Measurements from ENCODE around the gene OPRM1.

OPRM1 gene

DNA sequence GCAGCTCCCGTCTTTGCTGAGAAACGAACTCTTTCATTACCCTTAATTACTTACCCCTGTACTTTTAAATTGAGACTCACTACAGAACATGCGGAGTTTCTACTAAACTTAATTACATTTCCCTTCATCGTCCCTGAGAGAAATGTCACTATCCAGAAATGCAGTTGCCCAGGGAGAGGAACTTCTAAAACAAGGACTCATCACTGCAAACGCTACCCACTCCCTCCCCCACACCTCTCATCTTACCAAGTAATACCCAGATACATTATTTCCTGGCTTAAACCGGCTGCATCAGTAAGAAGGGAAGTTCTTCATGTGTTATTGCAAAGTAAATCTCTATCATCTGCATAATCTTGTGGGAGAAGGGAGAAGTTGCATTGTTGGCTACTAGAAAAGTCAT, 179.3 kb downstream of the OPRM1 start:
- TF ChIP-seq FOXP2 (optimal IDR thresholded peaks at IDR 0.05; ENCODE audit: borderline replicate concordance, extremely low read depth, extremely low read length, insufficient read depth): no peak
- TF ChIP-seq SIN3A (IDR thresholded peaks at IDR 0.05; ENCODE audit: borderline replicate concordance, insufficient read depth, low read length): no peak
- TF ChIP-seq, protein P1, sequence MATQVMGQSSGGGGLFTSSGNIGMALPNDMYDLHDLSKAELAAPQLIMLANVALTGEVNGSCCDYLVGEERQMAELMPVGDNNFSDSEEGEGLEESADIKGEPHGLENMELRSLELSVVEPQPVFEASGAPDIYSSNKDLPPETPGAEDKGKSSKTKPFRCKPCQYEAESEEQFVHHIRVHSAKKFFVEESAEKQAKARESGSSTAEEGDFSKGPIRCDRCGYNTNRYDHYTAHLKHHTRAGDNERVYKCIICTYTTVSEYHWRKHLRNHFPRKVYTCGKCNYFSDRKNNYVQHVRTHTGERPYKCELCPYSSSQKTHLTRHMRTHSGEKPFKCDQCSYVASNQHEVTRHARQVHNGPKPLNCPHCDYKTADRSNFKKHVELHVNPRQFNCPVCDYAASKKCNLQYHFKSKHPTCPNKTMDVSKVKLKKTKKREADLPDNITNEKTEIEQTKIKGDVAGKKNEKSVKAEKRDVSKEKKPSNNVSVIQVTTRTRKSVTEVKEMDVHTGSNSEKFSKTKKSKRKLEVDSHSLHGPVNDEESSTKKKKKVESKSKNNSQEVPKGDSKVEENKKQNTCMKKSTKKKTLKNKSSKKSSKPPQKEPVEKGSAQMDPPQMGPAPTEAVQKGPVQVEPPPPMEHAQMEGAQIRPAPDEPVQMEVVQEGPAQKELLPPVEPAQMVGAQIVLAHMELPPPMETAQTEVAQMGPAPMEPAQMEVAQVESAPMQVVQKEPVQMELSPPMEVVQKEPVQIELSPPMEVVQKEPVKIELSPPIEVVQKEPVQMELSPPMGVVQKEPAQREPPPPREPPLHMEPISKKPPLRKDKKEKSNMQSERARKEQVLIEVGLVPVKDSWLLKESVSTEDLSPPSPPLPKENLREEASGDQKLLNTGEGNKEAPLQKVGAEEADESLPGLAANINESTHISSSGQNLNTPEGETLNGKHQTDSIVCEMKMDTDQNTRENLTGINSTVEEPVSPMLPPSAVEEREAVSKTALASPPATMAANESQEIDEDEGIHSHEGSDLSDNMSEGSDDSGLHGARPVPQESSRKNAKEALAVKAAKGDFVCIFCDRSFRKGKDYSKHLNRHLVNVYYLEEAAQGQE (IDR thresholded peaks at IDR 0.05; ENCODE audit: insufficient read depth in 1 of 2, low read depth in 2 of 2, low read length in 2 of 2): no peak
- TF ChIP-seq POLR2AphosphoS5 (IDR thresholded peaks at IDR 0.05; ENCODE audit: low read depth, low read length): no peak
- no peak for TF ChIP-seq TAF1 (IDR thresholded peaks at IDR 0.05; ENCODE audit: borderline replicate concordance, insufficient read depth, low read length)

DNA sequence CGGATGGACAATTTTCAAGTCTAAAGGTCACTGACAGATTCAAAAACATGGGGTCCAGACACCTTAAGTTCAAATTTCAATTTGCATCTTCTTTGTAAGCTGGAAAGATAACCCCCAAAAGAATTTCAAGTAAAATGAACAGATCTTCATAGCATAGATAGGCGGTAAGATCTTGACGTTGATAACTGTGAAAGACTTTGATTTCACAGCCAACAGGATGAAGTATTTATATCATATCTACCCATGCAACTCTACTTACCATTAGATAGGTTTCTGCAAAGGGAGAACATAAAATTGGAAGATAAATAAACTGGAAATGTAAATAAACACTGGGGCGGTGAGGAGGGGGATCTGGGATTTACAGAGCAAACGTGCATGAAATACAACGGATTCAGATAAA, 179.7 kb downstream of the OPRM1 start:
- TF ChIP-seq TAF1 (IDR thresholded peaks at IDR 0.05; ENCODE audit: borderline replicate concordance, insufficient read depth, low read length): no peak
- no peak for TF ChIP-seq SIN3A (IDR thresholded peaks at IDR 0.05; ENCODE audit: borderline replicate concordance, insufficient read depth, low read length)
- no peak for TF ChIP-seq FOXP2 (optimal IDR thresholded peaks at IDR 0.05; ENCODE audit: borderline replicate concordance, extremely low read depth, extremely low read length, insufficient read depth)
- TF ChIP-seq, protein P1 (IDR thresholded peaks at IDR 0.05; ENCODE audit: insufficient read depth in 1 of 2, low read depth in 2 of 2, low read length in 2 of 2): no peak
- TF ChIP-seq POLR2AphosphoS5 (IDR thresholded peaks at IDR 0.05; ENCODE audit: low read depth, low read length): no peak

- TF ChIP-seq POLR2AphosphoS5 (IDR thresholded peaks at IDR 0.05; ENCODE audit: low read depth, low read length) (no peak), SIN3A (IDR thresholded peaks at IDR 0.05; ENCODE audit: borderline replicate concordance, insufficient read depth, low read length) (no peak), FOXP2 (optimal IDR thresholded peaks at IDR 0.05; ENCODE audit: borderline replicate concordance, extremely low read depth, extremely low read length, insufficient read depth) (no peak), TAF1 (IDR thresholded peaks at IDR 0.05; ENCODE audit: borderline replicate concordance, insufficient read depth, low read length) (no peak)
- TF ChIP-seq, protein P1 (IDR thresholded peaks at IDR 0.05; ENCODE audit: insufficient read depth in 1 of 2, low read depth in 2 of 2, low read length in 2 of 2): no peak
These were observed 180.2 kb downstream of the OPRM1 start for GRCh38 chr6:154219250-154219649.

- TF ChIP-seq FOXP2 (optimal IDR thresholded peaks at IDR 0.05; ENCODE audit: borderline replicate concordance, extremely low read depth, extremely low read length, insufficient read depth): no peak
- no peak for TF ChIP-seq POLR2AphosphoS5 (IDR thresholded peaks at IDR 0.05; ENCODE audit: low read depth, low read length)
- TF ChIP-seq SIN3A (IDR thresholded peaks at IDR 0.05; ENCODE audit: borderline replicate concordance, insufficient read depth, low read length): no peak
- no peak for TF ChIP-seq TAF1 (IDR thresholded peaks at IDR 0.05; ENCODE audit: borderline replicate concordance, insufficient read depth, low read length)
- TF ChIP-seq, protein P1 (IDR thresholded peaks at IDR 0.05; ENCODE audit: insufficient read depth in 1 of 2, low read depth in 2 of 2, low read length in 2 of 2): no peak
These were observed 183.7 kb downstream of the OPRM1 start for GRCh38 chr6:154222716-154223115.

- TF ChIP-seq TAF1 (IDR thresholded peaks at IDR 0.05; ENCODE audit: borderline replicate concordance, insufficient read depth, low read length) (no peak), FOXP2 (optimal IDR thresholded peaks at IDR 0.05; ENCODE audit: borderline replicate concordance, extremely low read depth, extremely low read length, insufficient read depth) (no peak), POLR2AphosphoS5 (IDR thresholded peaks at IDR 0.05; ENCODE audit: low read depth, low read length) (no peak), SIN3A (IDR thresholded peaks at IDR 0.05; ENCODE audit: borderline replicate concordance, insufficient read depth, low read length) (no peak)
- TF ChIP-seq, protein P1 (IDR thresholded peaks at IDR 0.05; ENCODE audit: insufficient read depth in 1 of 2, low read depth in 2 of 2, low read length in 2 of 2): no peak
These were observed 184.3 kb downstream of the OPRM1 start for GRCh38 chr6:154223296-154223695.
